ENCODE results near the gene SIK2.

DNA sequence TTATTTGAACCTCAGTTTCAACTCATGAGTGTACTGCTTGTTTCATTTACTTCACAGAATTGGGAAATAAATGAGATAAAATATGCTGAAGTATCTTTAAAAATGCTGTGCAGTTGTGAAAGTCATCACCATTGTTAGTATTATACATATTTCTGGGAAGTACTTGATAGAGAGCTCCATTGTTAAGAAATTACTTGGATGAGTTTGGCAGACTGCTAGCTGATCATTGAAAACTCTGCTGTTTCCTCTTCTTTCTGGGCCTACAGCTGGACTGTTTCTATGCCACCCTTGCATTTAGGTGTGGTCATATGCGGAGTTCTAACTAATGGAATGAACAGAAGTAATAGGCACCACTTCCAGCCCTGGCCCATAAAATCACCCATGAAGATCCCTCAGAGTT, 10.0 kb downstream of the SIK2 start:
- TF ChIP-seq, protein P1, sequence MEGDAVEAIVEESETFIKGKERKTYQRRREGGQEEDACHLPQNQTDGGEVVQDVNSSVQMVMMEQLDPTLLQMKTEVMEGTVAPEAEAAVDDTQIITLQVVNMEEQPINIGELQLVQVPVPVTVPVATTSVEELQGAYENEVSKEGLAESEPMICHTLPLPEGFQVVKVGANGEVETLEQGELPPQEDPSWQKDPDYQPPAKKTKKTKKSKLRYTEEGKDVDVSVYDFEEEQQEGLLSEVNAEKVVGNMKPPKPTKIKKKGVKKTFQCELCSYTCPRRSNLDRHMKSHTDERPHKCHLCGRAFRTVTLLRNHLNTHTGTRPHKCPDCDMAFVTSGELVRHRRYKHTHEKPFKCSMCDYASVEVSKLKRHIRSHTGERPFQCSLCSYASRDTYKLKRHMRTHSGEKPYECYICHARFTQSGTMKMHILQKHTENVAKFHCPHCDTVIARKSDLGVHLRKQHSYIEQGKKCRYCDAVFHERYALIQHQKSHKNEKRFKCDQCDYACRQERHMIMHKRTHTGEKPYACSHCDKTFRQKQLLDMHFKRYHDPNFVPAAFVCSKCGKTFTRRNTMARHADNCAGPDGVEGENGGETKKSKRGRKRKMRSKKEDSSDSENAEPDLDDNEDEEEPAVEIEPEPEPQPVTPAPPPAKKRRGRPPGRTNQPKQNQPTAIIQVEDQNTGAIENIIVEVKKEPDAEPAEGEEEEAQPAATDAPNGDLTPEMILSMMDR (IDR thresholded peaks at IDR 0.05), result no peak
- no peak for TF ChIP-seq POLR2A (IDR thresholded peaks at IDR 0.05)

Measured in esophagus squamous epithelium (tissue), 4 donors.